Fibroblast of skin of abdomen (primary cell): ENCODE results near the gene NCAM2.
A peak's percentile ranks its signal among the peaks of the same experiment; 100 is the strongest.

ENCODE experiments used
- DNase-seq: peaks from one replicate; pipeline ENCODE4 v3.0.0-alpha.2; 2013

The NCAM2 gene

DNA sequence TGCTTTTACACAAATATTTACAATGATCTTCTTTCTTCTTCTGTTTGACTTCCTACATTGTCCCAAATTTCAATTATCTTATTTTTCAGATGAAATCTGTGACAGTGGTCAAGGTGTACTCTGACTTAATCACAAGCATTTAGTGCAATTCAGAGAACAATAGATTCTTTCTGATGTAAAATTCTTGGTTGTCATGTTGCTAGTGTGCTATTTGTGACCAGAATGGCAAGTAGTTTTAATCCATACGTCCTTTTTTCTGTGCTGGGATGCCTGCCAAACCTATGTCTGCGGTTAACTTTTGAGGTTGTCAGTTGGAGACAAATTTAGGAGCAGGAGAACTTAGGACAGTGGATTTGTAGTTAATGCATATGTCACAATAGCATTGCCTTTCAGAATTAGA, 31.0 kb downstream of the NCAM2 start:
- DNase-seq, result peak; percentile 80

DNA sequence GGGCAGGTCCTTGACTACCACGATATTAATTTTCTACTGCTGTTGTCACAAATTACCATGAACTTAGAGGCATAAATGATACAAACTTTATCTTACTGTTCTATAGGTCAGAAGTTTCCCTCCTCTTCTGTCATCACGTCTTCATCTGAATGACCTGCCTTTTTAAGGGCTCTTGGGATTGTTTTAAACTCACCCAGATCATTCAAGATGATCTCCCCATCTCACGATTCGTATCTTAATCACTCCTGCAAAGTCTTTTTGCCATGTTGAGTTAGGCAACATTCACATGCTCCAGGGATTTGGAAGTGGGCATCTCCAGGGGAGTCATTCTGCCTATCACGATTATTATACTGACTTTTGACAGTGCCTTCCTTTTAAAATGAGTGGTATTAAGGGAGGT, 32.1 kb downstream of the NCAM2 start:
- DNase-seq, result no peak

DNA sequence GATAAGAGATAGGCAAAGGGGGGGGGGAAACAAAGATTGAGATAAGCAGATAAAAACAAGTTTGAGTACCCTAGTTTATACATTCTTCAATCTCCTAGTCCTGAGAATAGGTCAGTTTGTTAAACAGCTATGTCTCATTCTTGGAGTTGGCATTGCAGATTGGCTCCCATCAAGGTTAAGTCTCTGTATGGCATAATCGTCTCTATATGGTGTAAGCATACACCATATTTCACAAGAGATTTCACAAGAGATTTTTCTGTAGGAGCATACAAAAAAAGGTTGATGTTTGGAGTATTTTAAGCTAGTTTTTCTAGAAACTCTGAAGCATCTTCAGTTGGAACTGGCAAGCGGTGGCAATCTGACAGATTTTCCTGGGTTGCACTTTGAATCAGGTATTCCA, 35.8 kb downstream of the NCAM2 start:
- no peak for DNase-seq

DNA sequence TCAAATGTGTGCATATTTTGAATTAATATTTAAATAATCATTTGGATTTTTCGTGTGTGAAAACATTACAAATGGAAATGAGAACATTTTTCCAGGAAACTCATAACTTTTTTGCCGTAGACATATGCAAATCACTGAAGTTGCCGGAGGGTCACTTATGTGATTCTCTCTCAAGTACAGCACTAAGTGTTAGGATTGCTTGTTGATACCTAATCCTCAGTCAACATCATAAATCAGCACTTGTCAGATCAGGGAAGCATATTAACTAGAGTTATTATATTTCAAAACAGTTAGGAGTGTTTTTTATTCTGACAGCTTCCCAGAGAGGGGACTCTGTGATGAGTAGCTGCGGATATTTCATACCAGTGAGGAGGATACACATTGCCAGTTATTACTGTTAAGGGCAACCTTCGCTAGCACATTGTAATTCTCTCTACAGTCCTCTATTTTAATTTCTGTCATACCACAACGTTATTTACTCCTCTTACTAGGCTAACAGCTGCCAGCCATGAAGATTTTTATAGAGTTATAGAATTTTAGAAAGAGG, 41.5 kb downstream of the NCAM2 start:
- DNase-seq, result no peak

DNA sequence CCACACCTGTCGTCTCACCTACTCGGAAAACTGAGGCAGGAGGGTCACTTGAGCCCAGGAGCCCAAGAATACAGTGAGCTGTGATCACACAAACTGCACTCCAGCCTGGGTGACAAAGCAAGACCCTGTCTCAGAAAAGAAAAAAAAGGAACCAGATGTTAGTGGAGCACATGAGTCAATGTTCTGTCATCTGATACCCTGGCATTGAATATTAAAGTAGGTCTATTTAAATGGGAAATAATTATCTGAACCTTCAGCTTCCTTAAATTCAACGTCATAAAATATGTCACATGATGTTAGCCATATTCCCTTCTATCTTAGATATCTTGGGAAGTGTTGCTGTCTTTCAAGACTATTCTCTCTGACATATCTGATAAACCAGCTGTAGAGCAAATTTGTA, 47.3 kb downstream of the NCAM2 start:
- peak; percentile 13 for DNase-seq

DNA sequence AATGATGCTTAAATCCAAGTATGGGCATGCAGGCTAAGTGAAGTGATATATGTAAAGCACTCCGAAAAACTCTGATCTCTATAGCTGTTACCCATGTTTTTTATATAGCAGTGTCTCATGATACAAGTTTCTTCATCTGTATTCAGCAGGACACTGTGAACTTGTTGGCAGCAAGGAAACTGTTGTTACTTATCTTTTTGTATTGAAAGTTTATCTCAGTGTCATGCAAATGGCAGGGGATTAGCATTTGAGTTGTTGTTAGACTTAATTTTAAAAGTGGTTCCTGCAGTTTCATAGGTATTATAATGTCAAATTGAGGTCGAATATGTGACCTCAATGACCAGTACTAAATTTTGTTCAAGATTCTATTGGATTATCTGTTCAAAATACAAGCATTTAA, 47.9 kb downstream of the NCAM2 start:
- DNase-seq, result no peak

DNA sequence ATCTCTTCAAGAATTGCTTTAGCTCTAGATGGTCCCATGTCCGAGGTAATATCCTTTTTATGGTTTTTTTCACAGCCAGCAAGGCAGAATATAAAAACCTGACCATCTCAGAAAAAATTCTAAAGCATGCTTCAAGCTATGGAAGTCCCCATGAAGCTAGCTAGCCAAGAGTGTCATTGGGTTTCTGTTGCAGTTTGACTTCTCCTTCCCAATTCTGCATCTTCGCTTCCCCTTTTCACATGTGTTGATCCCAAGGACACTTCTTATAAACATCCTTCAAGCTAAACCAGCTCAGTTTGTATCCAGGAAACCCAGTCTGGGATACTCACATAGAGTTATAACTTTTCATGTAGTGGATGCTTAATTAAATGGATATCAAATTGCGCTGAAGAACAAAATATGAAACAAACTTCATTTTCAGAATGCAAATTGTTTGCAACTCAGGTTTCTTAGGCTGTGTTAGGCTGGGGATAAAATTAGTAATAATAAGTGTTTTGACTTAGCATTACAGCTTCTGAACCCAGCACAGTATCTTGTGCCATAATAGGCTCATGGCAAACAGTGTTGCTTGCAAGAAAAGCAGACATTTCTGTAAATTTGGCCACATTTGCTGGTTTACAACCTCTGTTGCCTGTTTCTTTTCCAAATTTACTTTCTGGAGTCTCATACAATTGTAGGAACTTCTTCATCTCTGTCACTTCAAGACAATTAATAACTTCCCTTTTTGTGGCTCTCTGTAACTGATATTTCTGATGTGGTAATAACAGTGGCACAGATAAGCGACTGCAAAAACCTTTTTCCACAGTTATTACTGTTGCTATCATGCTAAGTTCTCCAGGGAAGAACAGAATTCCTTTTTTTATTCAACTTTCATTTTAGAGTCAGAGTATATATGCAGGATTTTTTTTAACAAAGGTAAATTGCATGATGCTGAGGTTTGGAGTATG, 53.2 kb downstream of the NCAM2 start:
- DNase-seq, result no peak

DNA sequence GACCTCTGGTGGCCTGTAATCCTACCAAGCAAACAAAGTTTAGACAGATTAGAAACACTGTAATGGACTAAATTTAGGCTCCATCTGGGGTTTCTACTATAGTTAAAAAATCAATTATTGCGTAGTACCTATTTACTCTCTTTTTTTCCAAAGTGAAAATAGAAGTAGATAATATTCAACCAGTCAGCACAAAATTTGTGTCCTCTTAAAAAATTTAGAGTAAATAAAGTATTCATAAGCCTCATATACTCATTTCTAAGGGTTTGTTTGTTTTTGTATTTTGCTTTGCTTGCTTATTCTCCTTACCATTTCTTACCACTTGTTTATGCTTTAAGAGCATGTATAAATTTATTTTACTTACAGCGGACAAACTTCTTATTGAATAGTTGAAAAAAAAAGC, 54.5 kb downstream of the NCAM2 start:
- no peak for DNase-seq

DNA sequence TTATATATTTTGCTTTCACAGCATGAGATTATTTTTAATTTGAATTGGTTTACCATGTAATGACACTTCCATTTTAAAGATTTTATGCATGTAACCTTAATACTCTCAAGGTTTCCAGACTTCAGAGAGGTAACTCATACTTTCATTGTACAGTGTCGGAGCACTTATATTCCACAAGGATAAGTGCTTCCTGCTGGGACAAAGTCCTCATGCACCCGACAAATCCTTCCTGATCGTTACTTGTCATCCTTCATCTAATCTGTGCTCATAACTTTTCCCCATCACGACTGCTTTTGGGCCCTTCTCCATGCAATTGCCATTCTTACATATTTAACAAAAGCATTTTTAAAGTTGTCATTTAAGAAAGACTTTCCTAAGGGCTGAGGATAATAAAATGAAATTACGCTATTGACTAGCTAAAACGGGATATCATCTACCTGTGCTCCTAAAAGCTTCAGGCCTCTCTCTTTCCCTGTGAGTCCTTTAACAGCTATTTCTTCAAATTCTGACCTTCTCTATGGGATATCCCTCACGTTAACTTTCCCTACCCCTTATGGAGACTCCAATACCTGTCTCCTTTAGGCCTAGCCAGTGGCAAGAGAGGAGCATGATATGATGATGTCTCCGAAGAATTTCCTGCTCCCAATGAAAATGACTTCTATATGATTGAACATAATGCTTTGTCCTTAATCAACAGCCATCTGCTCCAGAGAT, 59.3 kb downstream of the NCAM2 start:
- DNase-seq, result no peak

DNA sequence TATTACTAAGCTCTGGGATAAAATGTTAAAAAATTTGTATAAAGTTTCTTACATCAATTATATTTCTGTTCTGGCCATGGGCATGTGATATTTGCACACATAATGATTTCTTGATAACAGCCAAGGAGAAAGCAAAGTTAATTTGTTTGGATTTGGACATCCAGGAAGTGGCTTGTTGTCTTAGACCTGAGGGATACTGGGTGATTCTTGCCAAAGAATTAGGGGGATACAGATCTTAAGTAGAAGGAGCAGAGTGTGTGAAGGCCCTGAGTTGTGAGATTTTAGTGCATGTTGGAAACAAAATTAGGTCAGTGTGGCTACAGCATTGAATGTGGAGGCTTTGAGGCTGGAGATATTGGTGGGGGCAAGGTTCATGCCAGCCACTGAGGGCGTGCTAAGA, 65.6 kb downstream of the NCAM2 start:
- DNase-seq, result no peak

DNA sequence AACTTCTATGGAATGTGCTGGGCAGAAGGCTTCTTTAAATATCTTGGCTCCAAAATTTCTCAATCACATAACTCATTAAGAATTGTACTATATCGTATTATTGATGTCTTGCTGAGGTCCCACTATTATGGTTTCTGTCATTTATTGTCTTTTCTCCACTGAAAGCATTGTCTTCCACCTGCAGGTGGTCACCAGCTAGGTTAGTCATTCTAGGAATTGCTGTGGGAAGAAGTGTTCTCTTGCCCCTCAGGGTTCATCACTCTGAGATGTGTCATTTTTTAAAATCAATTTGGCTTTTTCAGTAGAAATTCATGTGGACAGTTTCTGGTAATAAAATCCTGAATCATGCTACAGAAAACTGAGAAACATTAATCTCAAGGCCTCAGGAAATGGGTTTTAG, 66.1 kb downstream of the NCAM2 start:
- DNase-seq, result no peak

DNA sequence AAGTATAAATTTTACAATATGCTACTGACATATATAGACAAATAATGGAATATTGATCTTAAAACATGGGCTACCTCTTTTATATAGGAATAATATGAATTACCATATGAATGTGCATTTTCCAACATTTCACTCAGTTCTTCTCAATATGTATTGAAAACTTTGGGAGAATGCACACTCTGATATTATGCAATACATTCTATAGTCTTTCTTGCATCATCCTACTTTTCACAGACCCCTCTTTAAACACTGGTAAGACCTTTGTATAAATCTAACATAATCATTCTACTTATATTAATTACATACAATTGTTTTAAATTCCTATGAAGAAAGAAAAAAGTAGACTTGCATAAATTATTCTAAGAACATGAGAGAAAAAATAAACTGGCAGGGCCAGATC, 69.2 kb downstream of the NCAM2 start:
- DNase-seq, result no peak

DNA sequence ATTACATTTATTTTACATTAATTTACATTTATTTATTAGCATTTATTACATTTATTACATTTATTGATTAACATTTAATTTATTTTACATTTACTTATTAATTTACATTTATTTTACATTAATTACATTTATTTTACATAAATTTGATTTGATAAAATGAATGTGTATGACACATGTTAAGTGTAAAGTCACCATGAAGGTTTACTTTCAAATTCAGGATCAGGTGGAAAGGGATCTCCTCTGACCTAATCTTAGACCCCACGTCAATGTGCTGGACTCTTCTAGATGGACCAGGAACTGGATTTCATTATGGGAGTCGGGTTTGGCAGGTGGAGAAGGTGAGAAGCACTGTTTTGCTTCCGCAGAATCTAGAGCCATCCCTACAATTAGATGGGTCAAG, 76.1 kb downstream of the NCAM2 start:
- DNase-seq, result no peak

DNA sequence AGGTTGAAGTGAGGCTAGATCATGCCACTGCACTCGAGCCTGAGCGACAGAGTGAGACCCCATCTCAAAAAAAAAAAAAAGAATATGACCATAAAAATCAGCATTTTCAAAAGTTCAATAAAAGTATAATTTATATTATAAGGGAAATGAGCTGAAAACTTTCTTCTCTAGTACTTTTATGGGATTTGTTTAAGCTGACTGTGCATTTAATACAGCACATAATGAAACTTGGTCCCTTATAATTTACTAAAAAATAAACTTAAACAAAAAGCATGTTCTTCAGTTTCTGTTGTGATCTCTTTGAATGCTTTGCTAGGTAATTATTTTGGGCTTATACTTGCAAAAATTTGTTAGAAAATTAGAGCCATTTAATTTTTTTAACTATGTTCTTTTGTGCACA, 77.8 kb downstream of the NCAM2 start:
- DNase-seq, result no peak

DNA sequence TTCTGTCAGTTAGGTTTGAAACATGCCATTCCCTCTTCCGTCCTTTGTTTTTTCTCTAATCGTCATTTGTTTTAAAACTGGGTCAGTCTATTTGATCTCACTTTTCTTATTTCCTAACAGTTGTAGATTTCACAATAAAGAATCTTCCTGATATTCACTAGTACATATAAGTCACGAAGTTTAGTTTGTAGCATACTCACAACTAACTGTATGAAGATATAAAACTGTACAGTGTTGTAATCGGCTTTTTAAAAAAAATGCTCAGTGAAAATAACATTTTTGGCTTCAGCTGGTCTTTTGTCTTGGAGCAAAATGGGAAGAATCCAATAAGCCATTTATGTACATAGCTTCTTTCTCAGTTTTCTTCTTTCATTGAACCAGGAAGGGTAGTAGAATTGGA, 78.3 kb downstream of the NCAM2 start:
- no peak for DNase-seq

DNA sequence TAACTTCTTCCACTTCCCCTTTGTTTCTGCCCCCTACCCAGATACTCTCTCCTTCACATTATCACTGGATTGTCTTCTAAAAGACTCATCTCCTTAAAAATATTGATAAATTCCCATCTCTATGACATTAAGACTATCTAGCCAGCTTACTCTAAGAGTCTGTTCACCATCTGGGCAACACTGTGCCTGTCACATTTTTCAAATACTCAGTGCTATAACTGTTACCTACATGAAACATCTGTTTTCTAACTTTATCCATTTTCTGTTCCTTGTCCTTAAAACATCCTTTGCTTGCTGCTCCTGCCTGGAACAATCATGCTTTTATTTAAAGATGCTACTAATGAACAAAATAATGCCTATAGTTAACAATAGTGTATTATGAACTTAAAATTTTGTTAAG, 81.4 kb downstream of the NCAM2 start:
- DNase-seq, result no peak

DNA sequence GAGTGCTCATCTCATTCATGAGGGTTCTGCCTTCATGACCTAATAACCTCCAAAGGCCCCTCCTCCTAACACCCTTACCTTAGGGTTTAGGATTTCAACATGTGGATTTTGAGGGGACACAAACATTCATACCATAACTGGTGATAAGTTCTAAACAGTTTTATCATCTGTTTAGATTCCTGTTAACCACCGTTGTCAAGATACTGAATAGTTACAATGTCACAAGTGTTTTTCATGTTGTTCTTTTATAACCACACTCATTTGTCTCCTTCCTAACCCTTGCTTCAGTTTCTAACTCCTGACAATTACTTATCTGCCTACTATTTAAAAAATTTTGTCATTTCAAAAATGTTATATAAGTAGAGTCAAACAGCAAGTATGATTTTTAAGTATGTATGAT, 86.0 kb downstream of the NCAM2 start:
- DNase-seq, result peak; percentile 40

DNA sequence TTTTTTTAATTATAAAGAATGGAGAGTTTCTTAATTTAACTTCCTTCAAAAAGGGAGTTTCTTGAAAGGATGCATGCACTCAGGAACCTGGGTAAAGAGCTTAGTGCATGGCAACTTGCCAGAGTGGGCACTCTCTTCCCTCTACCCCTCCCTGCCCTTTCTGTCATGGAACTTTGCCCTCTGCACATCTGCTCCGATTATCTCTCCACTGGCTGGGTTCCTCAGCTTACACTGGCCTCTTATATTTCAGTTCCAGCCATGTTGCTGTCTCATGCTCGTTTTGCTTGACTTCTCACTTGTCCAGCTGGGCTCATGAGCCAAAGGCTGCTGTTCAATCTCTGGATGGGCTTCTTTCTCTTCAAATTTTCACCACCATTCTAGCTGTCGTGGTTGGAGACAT, 87.0 kb downstream of the NCAM2 start:
- no peak for DNase-seq

DNA sequence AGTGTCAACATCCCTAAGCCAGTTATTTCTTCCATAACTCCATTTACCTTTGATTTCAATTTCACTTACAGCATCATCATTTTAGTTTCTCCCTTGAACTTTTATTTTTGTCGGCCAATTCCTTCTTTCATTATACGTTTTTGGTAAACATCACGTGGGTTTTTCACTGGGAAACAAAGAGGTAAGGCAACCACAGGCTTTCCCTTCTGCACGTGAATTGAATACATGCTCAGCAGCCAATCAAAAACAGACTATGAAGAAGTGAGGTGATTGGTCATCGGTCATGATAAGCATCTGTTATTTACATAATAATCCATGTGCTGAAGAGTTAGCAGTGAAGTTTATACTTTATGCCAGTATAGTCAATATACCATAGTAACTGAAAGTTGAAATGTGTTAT, 98.7 kb downstream of the NCAM2 start:
- DNase-seq, result no peak

DNA sequence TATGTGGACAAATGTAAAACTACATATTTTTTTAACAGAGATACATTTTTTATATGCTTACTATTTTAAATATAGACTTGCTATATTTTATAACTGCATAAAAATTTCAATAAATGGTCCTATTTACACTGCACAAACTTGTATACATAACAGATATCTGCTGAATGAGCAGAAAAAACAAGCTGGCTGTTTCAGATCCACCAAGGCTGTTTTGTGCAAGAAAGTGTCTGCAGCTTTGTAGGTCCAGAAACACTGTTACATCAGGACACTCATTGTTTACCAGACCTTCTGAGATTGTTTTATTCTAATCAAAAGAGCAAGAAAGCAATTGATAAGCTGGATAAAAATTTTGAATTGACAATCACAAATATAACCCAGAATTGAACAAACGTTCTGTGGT, 99.3 kb downstream of the NCAM2 start:
- no peak for DNase-seq

DNA sequence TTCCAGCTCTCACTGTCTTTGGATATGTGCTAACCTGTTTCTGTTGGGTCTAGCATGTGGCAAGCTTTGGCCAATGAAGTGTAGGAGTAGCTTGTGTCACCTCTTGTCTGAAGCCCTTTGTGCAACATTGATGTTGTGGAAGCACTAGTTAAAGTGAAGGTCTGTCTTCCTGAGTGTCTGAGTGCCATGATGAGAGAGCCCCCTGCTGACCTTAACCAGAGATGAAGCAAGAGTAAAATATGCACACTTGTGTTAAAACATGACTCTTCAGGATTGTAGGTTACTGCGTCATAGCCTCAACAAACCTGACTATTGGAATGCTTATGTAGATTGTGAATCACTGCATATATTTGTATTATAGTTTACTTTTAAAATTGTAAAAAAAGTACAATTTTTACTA, 103.7 kb downstream of the NCAM2 start:
- DNase-seq, result peak; percentile 79

DNA sequence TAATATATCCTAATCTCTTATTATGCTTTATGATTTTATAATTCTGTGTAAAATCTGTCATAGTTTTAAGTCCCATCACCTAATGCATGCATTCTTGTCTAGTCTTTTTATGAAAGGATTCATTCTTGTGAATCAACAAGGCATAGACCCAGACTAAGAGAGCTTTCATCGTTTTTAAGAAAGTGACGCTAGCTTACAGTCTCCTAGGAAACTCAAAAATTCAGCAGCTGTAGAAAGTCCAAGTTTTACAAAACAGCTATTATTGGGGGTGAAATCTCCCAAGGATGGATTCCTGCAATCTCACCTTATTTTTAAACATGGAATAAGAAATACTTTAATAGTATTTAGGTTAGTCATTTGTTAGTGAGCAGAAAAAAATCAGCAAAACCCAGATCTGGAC, 104.7 kb downstream of the NCAM2 start:
- DNase-seq, result no peak

DNA sequence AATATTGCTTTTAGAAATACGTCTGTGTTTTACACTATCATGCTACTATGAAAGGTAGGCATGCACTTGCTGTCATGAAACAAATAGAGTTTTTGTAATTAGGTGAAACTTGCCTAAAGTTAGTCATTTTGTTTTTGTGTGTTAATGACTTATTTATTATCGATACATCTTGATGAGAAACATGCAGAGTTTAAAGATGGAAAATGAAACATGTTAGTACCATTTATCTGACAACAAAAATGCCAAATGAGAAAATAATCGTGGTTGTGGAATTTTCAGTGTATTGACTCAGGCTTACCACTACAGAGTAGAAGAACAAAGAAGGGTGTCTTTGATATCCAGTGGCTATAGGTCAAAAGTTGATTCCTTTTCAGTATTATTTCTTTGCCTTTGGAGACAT, 105.5 kb downstream of the NCAM2 start:
- DNase-seq, result no peak

DNA sequence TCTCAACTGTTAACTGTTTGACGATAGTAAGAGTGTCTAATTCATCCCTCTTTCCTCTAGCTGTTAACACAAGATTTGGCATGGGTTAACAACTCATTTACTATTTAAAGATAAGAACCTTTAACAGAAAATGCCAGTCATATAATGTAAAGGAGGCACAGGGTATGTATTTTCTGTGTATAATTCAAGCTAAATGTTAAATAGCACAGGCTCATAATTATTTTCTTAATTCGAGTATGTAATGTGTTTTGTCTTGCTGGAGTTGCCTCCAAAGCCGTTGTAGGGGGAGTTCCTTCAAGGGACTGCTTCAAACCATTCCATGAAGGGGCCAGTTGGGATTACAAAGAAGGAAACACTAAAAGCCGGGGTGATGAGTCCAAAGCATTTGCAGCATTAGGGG, 111.5 kb downstream of the NCAM2 start:
- DNase-seq, result no peak
